Measurements from ENCODE around the gene CDHR2. TPM values are rescaled to one million over a fixed set of nuclear protein-coding genes. Genes with fewer than 3 reads are reported as not detected.
"Not testable (repeated sequence)": the region's sequence is repeated elsewhere in the genome, so short reads cannot be mapped to it uniquely, and the experiment has no call there.

CDHR2 gene
- total RNA-seq, 2 experiments from 2014 or later, result 0.37 to 0.61 TPM

GRCh38 chr5:176596689-176597416, 47.7 kb downstream of the CDHR2 start:
- POLR2A ChIA-PET, result interaction anchor here (0.6 kb wide), 2 partner anchors 30 to 1526 kb away, joined by 3 read pairs; no protein-coding TSS in a partner anchor

GRCh38 chr5:176597417-176598389, 48.6 kb downstream of the CDHR2 start:
- POLR2A ChIA-PET, result interaction anchor here (0.6 kb wide), 1 partner anchor 29 kb away, joined by 3 read pairs; no protein-coding TSS in a partner anchor
- CTCF ChIA-PET, result interaction anchor here (0.6 to 0.7 kb wide), 3 partner anchors 15 to 376 kb away, joined by 3 read pairs; no protein-coding TSS in a partner anchor

More at GRCh38 chr5:176596689-176597416, 47.7 kb downstream of the CDHR2 start:
- Mint-ChIP-seq H3K4me1 (peaks cover 8% of the 10 kb centered on the region), H3K27me3 (peaks cover 2% of the 10 kb centered on the region), H3K9me3 (ENCODE audit: low read depth) (no peaks in the 10 kb centered on the region), H3K27ac (peak overlapping the region; percentile 68), H3K4me3 (peak overlapping the region; percentile 48), H3K36me3 (ENCODE audit: low read depth) (no peaks in the 10 kb centered on the region)
- ATAC-seq, result peak; percentile 87
- CTCF ChIA-PET, result interaction anchor here (0.7 to 1.0 kb wide), 3 partner anchors 10 to 73 kb away, joined by 3 to 5 read pairs (median 3); no protein-coding TSS in a partner anchor
- intact Hi-C loops (cut with DNase I, micrococcal nuclease), result loop anchor here (1.0 to 2.0 kb wide), 4 partner anchors 13 to 181 kb away; partner anchors contain the start of genes CLTB (in 2 of the 2), FAF2 (in 1 of the 2) and GPRIN1 (in 1 of the 2)
- DNase-seq, result peak; percentile 81

GRCh38 chr5:176599749-176600430, 50.7 kb downstream of the CDHR2 start:
- intact Hi-C loops (cut with DNase I, micrococcal nuclease); H3K27ac Mint-ChIP-seq; H3K4me3 Mint-ChIP-seq; H3K36me3 Mint-ChIP-seq (ENCODE audit: low read depth); H3K27me3 Mint-ChIP-seq; H3K4me1 Mint-ChIP-seq; H3K9me3 Mint-ChIP-seq (ENCODE audit: low read depth): not testable (repeated sequence)
- ChIA-PET POLR2A (interaction anchor here (0.7 kb wide), 1 partner anchor 30 kb away, joined by 3 read pairs; the partner anchor contains the start of gene SNCB), CTCF (interaction anchor here (0.6 kb wide), 1 partner anchor 8 kb away, joined by 3 read pairs; no protein-coding TSS in a partner anchor)
- DNase-seq (peak; percentile 43), ATAC-seq (peak; percentile 18)

More at GRCh38 chr5:176597417-176598389, 48.6 kb downstream of the CDHR2 start:
- intact Hi-C loops (cut with DNase I, micrococcal nuclease), result loop anchor here (1.0 to 2.0 kb wide), 4 partner anchors 13 to 181 kb away; partner anchors contain the start of genes CLTB (in 2 of the 2), FAF2 (in 1 of the 2) and GPRIN1 (in 1 of the 2)
- Mint-ChIP-seq H3K27me3 (peaks cover 2% of the 10 kb centered on the region), H3K4me1 (peaks cover 8% of the 10 kb centered on the region), H3K9me3 (ENCODE audit: low read depth) (no peaks in the 10 kb centered on the region), H3K4me3 (peak overlapping the region; percentile 24), H3K27ac (no peak overlapping the region), H3K36me3 (ENCODE audit: low read depth) (no peaks in the 10 kb centered on the region)
- no peak for ATAC-seq
- DNase-seq, result peak; percentile 55

GRCh38 chr5:176601901-176602482, 52.9 kb downstream of the CDHR2 start:
- ChIA-PET POLR2A (no interaction called here), CTCF (interaction anchor here (0.7 to 1.5 kb wide), 3 partner anchors 16 to 234 kb away, joined by 3 read pairs; no protein-coding TSS in a partner anchor)
- Mint-ChIP-seq H3K27me3 (peaks cover 2% of the 10 kb centered on the region), H3K27ac (no peak overlapping the region), H3K4me3 (no peak overlapping the region), H3K9me3 (ENCODE audit: low read depth) (no peaks in the 10 kb centered on the region), H3K36me3 (ENCODE audit: low read depth) (no peaks in the 10 kb centered on the region), H3K4me1 (peaks cover 3% of the 10 kb centered on the region)
- intact Hi-C loops (cut with DNase I, micrococcal nuclease), result no loop called here
- no peak for DNase-seq
- no peak for ATAC-seq

GRCh38 chr5:176603091-176603490, 53.9 kb downstream of the CDHR2 start:
- no peak for ATAC-seq

GRCh38 chr5:176606032-176606431, 56.9 kb downstream of the CDHR2 start:
- Mint-ChIP-seq H3K36me3 (ENCODE audit: low read depth) (no peaks in the 10 kb centered on the region), H3K9me3 (ENCODE audit: low read depth) (no peaks in the 10 kb centered on the region), H3K4me3 (no peak overlapping the region), H3K27me3 (peaks cover 9% of the 10 kb centered on the region), H3K27ac (no peak overlapping the region), H3K4me1 (peaks cover 10% of the 10 kb centered on the region)
- DNase-seq (no peak), ATAC-seq (no peak)
- ChIA-PET POLR2A (no interaction called here), CTCF (interaction anchor here (0.6 to 0.9 kb wide), 2 partner anchors 177 to 207 kb away, joined by 3 to 4 read pairs; no protein-coding TSS in a partner anchor)
- intact Hi-C loops (cut with DNase I, micrococcal nuclease), result no loop called here

More at GRCh38 chr5:176603091-176603490, 53.9 kb downstream of the CDHR2 start:
- POLR2A ChIA-PET, result no interaction called here
- H3K36me3 Mint-ChIP-seq (ENCODE audit: low read depth), result no peaks in the 10 kb centered on the region
- intact Hi-C loops (cut with DNase I, micrococcal nuclease), result no loop called here
- H3K9me3 Mint-ChIP-seq (ENCODE audit: low read depth), result no peaks in the 10 kb centered on the region
- H3K27ac Mint-ChIP-seq, result no peak overlapping the region
- DNase-seq, result no peak
- no peak overlapping the region for H3K4me3 Mint-ChIP-seq
- CTCF ChIA-PET, result interaction anchor here (0.7 kb wide), 1 partner anchor 9 kb away, joined by 3 read pairs; no protein-coding TSS in a partner anchor
- H3K4me1 Mint-ChIP-seq, result peaks cover 3% of the 10 kb centered on the region
- H3K27me3 Mint-ChIP-seq, result peaks cover 2% of the 10 kb centered on the region

- H3K27ac Mint-ChIP-seq, result no peak overlapping the region
- no peaks in the 10 kb centered on the region for H3K9me3 Mint-ChIP-seq (ENCODE audit: low read depth)
- intact Hi-C loops (cut with DNase I, micrococcal nuclease), result no loop called here
- ChIA-PET CTCF (interaction anchor here (0.6 to 0.9 kb wide), 2 partner anchors 178 to 206 kb away, joined by 3 to 4 read pairs; no protein-coding TSS in a partner anchor), POLR2A (no interaction called here)
- ATAC-seq (no peak), DNase-seq (no peak)
- H3K27me3 Mint-ChIP-seq, result peaks cover 15% of the 10 kb centered on the region
- H3K4me1 Mint-ChIP-seq, result peaks cover 10% of the 10 kb centered on the region
- no peaks in the 10 kb centered on the region for H3K36me3 Mint-ChIP-seq (ENCODE audit: low read depth)
- H3K4me3 Mint-ChIP-seq, result no peak overlapping the region
These were observed 57.7 kb downstream of the CDHR2 start for GRCh38 chr5:176606875-176607274.

- Mint-ChIP-seq H3K27me3 (peaks cover 23% of the 10 kb centered on the region), H3K4me3 (no peak overlapping the region), H3K4me1 (peaks cover 10% of the 10 kb centered on the region), H3K27ac (no peak overlapping the region), H3K36me3 (ENCODE audit: low read depth) (no peaks in the 10 kb centered on the region), H3K9me3 (ENCODE audit: low read depth) (no peaks in the 10 kb centered on the region)
- POLR2A ChIA-PET, result interaction anchor here (0.7 kb wide), 1 partner anchor 13 kb away, joined by 4 read pairs; no protein-coding TSS in a partner anchor
- no peak for DNase-seq
- no peak for ATAC-seq
- CTCF ChIA-PET, result interaction anchor here (0.6 to 1.0 kb wide), 3 partner anchors 8 to 167 kb away, joined by 3 to 4 read pairs (median 3); no protein-coding TSS in a partner anchor
- intact Hi-C loops (cut with DNase I, micrococcal nuclease), result no loop called here
These were observed 59.1 kb downstream of the CDHR2 start for GRCh38 chr5:176608142-176608705.

GRCh38 chr5:176608937-176609723, 60.0 kb downstream of the CDHR2 start:
- CTCF ChIA-PET, result interaction anchor here (1.0 kb wide), 1 partner anchor 50 kb away, joined by 3 read pairs; no protein-coding TSS in a partner anchor
- Mint-ChIP-seq H3K9me3 (ENCODE audit: low read depth) (no peaks in the 10 kb centered on the region), H3K36me3 (ENCODE audit: low read depth) (no peaks in the 10 kb centered on the region), H3K4me1 (peaks cover 10% of the 10 kb centered on the region), H3K4me3 (peak overlapping the region; percentile 79), H3K27me3 (peaks cover 26% of the 10 kb centered on the region), H3K27ac (no peak overlapping the region)
- ATAC-seq (peak; percentile 49), DNase-seq (peak; percentile 54)
- POLR2A ChIA-PET, result no interaction called here
- intact Hi-C loops (cut with DNase I, micrococcal nuclease), result loop anchor here in 1 of 2 experiments (1.0 kb wide), 1 partner anchor 220 kb away; no protein-coding TSS in a partner anchor
